SK-N-SH treated with all-trans-retinoic acid at 6 μM for 48 hours (cell line): ENCODE measurements around the gene GIMAP1.
"Not testable (repeated sequence)": the region's sequence is repeated elsewhere in the genome, so short reads cannot be mapped to it uniquely, and the experiment has no call there.

Experiments
- ARNTL ChIP-seq: fragments of 450-650 bp; formaldehyde crosslinking; IDR thresholded peaks from 2 replicates; pipeline ENCODE4 v1.5.0; 2020; ENCODE audit warnings: low read depth, mild to moderate bottlenecking, moderate library complexity, borderline replicate concordance
- CREB5 ChIP-seq: fragments of 250-450 bp; sonication (Bioruptor Pico); IDR thresholded peaks from 2 replicates; pipeline ENCODE4 v1.5.1; 2020; ENCODE audit warnings: low read depth, mild to moderate bottlenecking, moderate library complexity
- GLIS3 ChIP-seq: fragments of 250-450 bp; sonication (Bioruptor Pico); IDR thresholded peaks from 2 replicates; pipeline ENCODE4 v1.5.0; 2020; ENCODE audit warnings: mild to moderate bottlenecking, moderate library complexity
- OSR1 ChIP-seq: fragments of 250-450 bp; sonication (Bioruptor Pico); IDR thresholded peaks from 2 replicates; pipeline ENCODE4 v1.8.0; 2022; ENCODE audit warnings: moderate library complexity, mild to moderate bottlenecking, inconsistent platforms
- PATZ1 ChIP-seq: fragments of 250-450 bp; sonication (Bioruptor Pico); IDR thresholded peaks from 2 replicates; pipeline ENCODE4 v1.8.0; 2020; ENCODE audit warnings: mild to moderate bottlenecking, moderate library complexity, borderline replicate concordance
- POU6F1 ChIP-seq: fragments of 250-450 bp; sonication (Bioruptor Pico); IDR thresholded peaks from 2 replicates; pipeline ENCODE4 v1.8.0; 2021; ENCODE audit warnings: low read depth, mild to moderate bottlenecking, moderate library complexity, borderline replicate concordance
- SNAI2 ChIP-seq: fragments of 250-450 bp; sonication (Bioruptor Pico); IDR thresholded peaks from 2 replicates; pipeline ENCODE4 v1.5.0; 2020; ENCODE audit warnings: mild to moderate bottlenecking, moderate library complexity
- TSHZ2 ChIP-seq: fragments of 250-450 bp; sonication (Bioruptor Pico); IDR thresholded peaks from 2 replicates; pipeline ENCODE4 v1.5.0; 2020; ENCODE audit warnings: mild to moderate bottlenecking, moderate library complexity
- ZC3H10 ChIP-seq: fragments of 250-450 bp; sonication (Bioruptor Pico); IDR thresholded peaks from 2 replicates; pipeline ENCODE4 v1.5.1; 2021; ENCODE audit warnings: mild to moderate bottlenecking, moderate library complexity
- ZFP30 ChIP-seq: fragments of 450-650 bp; formaldehyde crosslinking; IDR thresholded peaks from 2 replicates; pipeline ENCODE4 v1.5.0; 2022; ENCODE audit warnings: mild to moderate bottlenecking, moderate library complexity
- ZNF8 ChIP-seq: fragments of 450-650 bp; formaldehyde crosslinking; IDR thresholded peaks from 2 replicates; pipeline ENCODE4 v1.5.0; 2020; ENCODE audit warnings: mild to moderate bottlenecking, moderate library complexity

GRCh38 chr7:150676854-150677253 lies 39.6 kb upstream of the GIMAP1 start:
- TF ChIP-seq CREB5 (CRISPR knock-in tag); TSHZ2 (CRISPR knock-in tag); ZNF8; ZFP30 (CRISPR knock-in tag); ARNTL (CRISPR knock-in tag); OSR1 (CRISPR knock-in tag); PATZ1; GLIS3 (CRISPR knock-in tag); SNAI2; POU6F1 (CRISPR knock-in tag); ZC3H10 (CRISPR knock-in tag): not testable (repeated sequence)
